ENCODE results near the gene CAPN7. TPM values are rescaled to one million over a fixed set of nuclear protein-coding genes. Genes with fewer than 3 reads are reported as not detected.

Gene CAPN7
- total RNA-seq, 1 experiment from 2014 or later: 27.7 TPM

- TF ChIP-seq REST (IDR thresholded peaks at IDR 0.05; ENCODE audit: low read depth) (no peak), SP1 (IDR thresholded peaks at IDR 0.05; ENCODE audit: low read depth) (no peak), POLR2AphosphoS5 (IDR thresholded peaks at IDR 0.05; ENCODE audit: low read depth, low read length) (no peak), RAD21 (IDR thresholded peaks at IDR 0.05; ENCODE audit: low read depth) (no peak), ZFX (IDR thresholded peaks at IDR 0.05) (no peak)
Observed at GRCh38 chr3:15175605-15176004, 30.4 kb upstream of the CAPN7 start (continued).

- Histone ChIP-seq H3K9ac (ENCODE audit: low read length) (no peak overlapping the region), H2AFZ (ENCODE audit: low read depth, low read length, poor library complexity, severe bottlenecking) (no peak overlapping the region), H3K9me2 (ENCODE audit: insufficient read depth) (no peaks in the 10 kb centered on the region), H3K27ac (ENCODE audit: low read depth, low read length) (no peak overlapping the region), H3K4me3 (replicated peaks in 1 of 2; ENCODE audit: low read depth in 1 of 2, low read length in 2 of 2) (no peak overlapping the region), H3K4me2 (ENCODE audit: low read length) (no peak overlapping the region), H3K27me3 (ENCODE audit: insufficient read depth, low read length) (no peaks in the 10 kb centered on the region), H3K79me2 (ENCODE audit: insufficient read depth, low read length) (no peaks in the 10 kb centered on the region), H4K20me1 (ENCODE audit: insufficient read depth) (no peaks in the 10 kb centered on the region), H3K4me1 (ENCODE audit: control insufficient read depth in 1 of 2, insufficient read depth in 2 of 2, low read length in 2 of 2) (no peaks in the 10 kb centered on the region; a peak in 1 of 4 replicates), H3K9me3 (ENCODE audit: control insufficient read depth in 1 of 2, insufficient read depth in 1 of 2, low read depth in 1 of 2, low read length in 2 of 2) (no peaks in the 10 kb centered on the region), H3K36me3 (ENCODE audit: control insufficient read depth in 1 of 2, insufficient read depth in 2 of 2, low read length in 2 of 2) (no peaks in the 10 kb centered on the region)
- ATAC-seq: no peak
- intact Hi-C loops (cut with micrococcal nuclease): no loop called here
- no TSS peak for BruUV-seq (replicated peaks)
- ChIA-PET RAD21 (ENCODE audit: low non-redundant PET in 1 of 2, low total read pairs in 2 of 2, uncharacterized antibody in 2 of 2, unreplicated experiment in 2 of 2) (no interaction called here), CTCF (no interaction called here), POLR2A (no interaction called here)
- TF ChIP-seq POLR2A (IDR thresholded peaks at IDR 0.05; ENCODE audit: borderline replicate concordance, extremely low read depth, insufficient read depth, insufficient read length): no peak
- TF ChIP-seq TCF7L2 (IDR thresholded peaks at IDR 0.05; ENCODE audit: borderline replicate concordance, extremely low read depth, insufficient read depth, insufficient read length): no peak
- TF ChIP-seq POLR2AphosphoS5 (IDR thresholded peaks at IDR 0.05; ENCODE audit: low read depth, low read length): no peak
- TF ChIP-seq RAD21 (IDR thresholded peaks at IDR 0.05; ENCODE audit: low read depth): no peak
- TF ChIP-seq REST (IDR thresholded peaks at IDR 0.05; ENCODE audit: low read depth): no peak
- no peak for TF ChIP-seq EGR1 (IDR thresholded peaks at IDR 0.05; ENCODE audit: low read depth)
- no peak for TF ChIP-seq SP1 (IDR thresholded peaks at IDR 0.05; ENCODE audit: low read depth)
- TF ChIP-seq MAX (IDR thresholded peaks at IDR 0.05): no peak
- TF ChIP-seq FOSL1 (IDR thresholded peaks at IDR 0.05; ENCODE audit: low read depth): no peak
- no peak for TF ChIP-seq EZH2 (IDR thresholded peaks at IDR 0.05)
- no peak for DNase-seq (ENCODE audit: low read depth, low spot score)
Observed at GRCh38 chr3:15180042-15180611, 25.9 kb upstream of the CAPN7 start.
